Inflammatory macrophage treated with lipopolysaccharide for 1 hour (primary cell): Measurements from ENCODE around the gene NYNRIN.
A peak's percentile ranks its signal among the peaks of the same experiment; 100 is the strongest.

Source experiments
- DNase-seq, 2 donors: peaks; one replicate each; pipeline ENCODE4 v3.0.0-alpha.2; 2020 to 2022

Gene NYNRIN

DNA sequence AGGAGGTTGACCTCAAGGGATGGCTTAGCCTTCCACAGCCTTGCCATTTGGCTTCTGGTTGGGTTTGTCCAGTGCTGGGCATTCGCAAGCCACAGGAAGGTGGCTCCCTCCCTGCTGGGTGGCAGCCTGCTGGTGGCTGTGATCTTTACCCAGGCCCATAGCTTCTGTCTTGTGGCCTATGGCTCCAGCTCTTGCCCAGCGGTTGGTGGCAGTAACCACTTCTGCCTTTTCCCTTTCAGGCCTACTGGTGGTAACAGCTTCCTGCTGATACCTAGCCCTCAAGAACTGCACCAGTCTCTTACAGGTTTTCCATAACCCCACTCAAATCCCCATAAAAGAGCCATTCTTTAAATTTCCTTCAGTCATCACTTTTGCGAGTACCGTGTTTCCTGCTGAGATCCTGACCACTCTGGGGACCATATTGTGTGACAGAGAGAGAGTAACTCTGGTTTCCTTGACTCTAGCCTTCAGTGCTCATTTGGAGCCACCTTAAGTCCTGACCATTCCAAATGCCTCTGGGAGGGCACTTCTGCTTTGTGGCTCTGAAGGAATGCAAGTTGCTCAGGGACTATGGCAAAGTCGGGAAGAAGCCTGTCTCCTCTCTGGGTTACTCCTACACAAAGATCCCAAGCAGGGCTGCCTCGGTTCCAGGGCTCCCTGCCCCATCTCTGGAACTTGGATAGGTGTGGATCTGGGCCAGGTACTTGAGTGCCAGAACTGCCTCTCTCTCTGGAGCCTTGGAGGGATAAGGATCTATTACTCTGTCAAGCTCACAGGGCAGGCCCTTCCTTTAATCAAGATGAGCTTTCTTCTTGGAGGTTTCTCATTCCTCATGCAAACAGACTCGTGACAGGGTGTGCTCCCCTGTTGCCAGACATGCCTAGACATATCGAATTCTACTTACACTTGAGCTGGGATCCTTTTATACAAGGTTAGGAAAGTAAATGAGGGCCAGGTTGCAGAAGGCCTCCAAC, 2.9 kb upstream of the NYNRIN start:
- DNase-seq: peak in 1 of 2 donors; percentile 16

DNA sequence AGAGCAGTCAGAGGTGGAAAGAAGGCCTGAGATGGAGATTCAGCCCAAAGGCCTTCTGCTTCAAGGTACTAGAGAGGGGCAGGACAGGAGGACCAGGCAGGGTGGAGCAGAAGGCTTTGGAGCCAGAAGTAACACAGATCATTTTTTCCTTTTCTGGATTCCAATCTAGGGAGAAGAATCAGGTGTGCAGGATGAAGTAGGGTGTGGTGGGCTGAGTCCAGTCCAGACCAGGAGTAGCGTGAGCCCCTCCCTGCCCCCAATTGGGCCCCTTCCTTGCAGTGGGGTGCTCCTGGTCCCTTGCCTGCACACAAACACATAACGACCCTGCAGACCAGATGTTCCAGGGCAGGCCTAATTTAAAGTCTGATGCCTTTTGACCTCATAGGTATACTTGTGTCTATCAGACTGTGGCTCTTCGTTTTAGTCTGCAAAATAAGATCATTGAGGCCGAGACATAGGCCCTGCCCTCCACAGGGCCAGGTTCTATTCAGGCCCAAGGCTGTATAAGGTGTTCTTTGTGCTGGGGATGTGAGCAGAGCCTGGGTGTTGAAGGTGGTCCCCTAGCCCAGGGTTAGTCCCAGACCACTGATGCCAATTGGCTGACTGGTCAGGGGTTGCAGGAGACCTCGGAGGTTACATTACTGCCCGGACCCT, 1.0 kb upstream of the NYNRIN start:
- DNase-seq: no peak

DNA sequence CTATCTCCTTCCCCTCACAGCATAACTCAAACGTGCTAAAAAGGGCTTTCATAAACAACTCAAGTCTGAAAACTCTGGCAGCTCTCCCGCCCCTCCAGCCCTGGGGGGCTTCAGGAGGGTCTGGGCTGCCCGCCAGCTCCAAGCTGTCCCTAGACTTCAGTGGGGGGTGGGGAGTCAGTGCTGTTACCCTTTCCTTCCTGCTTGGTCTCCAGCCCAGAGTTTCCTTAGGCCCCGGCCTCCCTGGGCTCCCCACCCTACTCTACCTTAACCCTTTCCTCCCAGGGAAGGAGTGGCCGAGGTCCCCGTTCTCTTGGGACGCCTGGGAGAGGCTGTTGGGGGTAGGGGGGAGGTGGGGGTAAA, 530 bp upstream of the NYNRIN start:
- DNase-seq: no peak

DNA sequence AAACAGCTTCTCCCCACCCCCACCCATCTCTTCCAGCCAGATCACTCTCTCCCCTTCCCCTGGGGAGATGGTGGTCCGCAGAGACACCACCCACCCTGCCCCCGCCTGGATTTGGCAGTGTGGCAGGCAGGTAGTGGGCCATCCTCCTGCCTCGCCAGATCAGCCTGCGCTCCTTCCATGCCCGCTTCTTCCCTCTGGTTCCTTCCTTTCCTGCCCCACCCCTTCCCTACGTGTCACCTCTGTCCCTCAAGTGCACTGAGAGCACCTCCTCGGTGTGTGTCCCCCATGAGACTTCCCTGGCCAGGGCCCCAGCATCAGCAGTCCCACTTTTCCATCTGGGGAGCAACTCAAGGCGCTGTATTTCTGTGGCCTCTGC, 632 bp downstream of the NYNRIN start:
- no peak for DNase-seq

DNA sequence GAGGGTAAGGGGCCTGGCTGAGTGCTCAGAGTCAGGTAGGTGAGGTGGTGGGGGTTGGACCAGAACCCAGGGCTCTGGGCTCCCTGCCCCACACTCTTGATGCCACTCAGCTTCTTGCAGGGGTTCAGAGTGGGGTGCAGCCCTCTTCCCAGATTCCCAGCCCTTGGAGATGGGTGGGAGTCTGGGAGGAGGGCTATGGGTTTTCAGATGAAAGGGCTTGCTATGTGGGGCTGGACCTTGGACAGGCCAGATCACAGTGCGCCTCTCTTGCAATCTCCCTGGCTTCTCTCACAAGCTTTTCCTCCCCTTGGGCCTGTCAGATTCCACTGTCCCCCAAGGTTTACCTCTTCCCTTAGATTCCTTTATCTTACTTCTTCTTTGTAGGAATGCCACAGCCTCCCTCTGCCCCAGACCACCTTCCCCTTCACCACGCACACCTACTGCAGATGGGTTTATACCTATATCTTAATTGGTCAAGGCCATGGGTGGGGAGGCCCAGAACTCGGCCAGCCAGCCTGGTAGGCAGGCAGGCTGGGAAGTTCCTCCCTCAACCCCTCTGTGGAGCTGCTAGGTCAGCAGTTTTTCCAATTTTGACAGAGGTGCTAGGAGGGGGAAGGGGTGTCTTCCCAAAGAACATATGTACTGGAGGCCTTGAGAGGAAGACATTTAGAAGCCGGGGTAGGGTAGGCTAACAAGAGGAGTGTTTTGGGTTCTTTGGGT, 1.4 kb downstream of the NYNRIN start:
- DNase-seq: no peak

DNA sequence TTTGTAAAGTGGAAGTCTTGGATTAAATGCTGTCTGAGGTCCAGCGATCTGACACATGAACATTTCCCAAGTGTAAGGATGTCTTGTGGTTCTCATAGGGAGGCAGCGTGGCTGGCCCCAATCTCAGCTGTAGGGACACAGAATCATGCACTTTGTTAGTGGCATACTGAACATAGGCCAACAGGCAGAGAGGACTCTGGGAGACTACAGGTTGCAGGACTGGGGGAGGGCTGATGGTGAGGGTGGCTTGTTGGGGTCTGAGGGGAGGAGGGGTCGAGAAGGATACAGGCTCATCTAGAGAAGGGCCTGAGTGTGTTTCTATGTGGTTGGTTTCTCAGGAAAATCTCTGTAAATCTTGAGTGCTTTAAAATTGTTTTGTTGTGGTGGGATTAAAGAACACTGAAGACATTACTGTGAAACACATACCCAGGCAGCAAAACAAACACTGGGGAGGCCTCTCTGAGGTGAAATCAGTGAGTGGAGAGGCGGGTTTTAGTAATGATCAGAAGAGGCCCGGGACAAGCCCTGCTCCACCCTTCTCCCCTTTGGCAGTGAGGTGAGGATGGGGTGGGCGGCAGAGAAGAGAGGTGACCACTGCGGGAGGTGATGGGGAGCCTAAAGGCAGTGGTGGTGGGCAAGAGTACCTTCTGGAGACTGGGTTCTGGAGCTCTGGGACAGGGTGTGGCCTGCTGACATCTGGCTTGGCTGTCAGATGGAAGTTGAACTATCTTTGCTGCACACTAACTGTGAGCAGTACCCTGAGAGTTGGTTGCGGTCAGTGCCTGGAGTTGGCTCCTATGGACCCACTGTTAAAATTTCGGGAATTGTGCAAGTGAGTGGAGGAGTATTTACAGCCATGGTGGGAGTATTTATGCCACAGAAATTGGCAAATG, 3.3 kb downstream of the NYNRIN start:
- DNase-seq: no peak

DNA sequence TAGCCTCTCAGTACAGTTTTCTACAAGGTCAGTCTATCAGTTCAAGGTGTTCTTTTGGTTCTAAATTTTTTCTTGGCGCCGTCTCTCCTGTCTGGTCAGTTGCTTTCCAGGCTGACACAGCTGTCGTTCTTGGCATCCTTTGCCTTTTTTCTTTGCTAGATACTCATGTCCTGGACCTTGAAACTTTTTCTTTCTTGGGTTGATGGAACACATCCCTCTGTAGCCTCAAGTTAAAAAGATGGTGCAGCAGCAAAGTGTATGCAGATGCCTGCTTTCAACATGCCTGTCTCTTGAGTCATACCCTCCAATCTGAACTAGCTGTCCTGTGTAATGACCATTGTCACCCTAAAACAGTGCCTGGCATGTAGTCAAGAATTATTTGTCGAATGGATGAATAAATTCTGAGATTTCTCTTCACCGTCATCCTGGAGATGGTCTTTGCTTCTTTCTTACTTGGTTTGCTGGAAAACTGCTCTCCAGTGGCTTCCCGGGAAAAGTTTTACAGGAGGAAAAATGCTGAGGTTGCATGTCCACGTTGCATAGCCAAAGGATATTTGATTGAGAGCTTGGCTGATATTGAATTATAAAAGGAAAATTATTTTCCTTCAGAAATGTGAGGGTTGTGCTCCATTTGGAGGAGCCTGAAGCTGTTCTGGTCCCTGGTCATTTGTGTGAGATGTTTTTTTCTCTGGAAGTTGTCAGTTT, 4.6 kb downstream of the NYNRIN start:
- DNase-seq: no peak

DNA sequence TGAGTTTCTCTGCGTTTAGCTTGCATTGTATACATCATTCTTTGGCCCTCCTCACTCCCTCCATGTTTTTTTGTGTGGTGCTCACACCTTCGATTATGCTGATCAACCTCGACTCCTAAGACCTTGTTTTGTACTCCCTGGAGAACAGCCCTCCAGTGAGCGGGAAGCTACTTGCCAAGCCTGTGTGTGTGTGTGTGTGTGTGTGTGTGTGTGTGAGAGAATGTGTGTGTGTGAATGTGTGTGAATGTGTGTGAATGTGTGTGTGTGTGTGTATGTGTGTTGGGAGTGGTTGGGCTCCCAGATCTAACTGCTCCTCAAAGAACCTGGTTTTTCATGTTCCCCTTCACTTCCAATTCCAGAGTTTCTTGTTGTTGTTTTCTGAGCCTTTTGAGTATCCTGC, 6.0 kb downstream of the NYNRIN start:
- no peak for DNase-seq

DNA sequence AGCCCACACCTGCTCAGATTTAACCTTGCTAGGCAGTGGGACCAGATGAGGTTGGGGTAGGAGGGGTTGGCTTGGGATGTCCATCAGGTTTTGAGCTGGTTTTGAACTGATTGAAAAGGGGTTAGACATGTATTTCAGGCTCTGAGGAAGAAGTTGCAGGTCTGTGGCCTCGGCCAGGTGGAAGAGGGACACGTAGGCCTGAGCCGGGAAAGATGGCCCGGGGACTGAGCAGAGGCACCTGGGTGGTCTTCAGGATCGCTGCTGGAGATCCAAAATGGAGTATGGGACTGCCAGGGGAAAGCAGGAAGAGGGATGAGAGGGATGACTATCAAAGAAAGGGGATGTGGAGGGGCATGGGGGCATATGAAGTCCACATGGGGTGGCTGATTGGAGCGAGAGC, 7.6 kb downstream of the NYNRIN start:
- no peak for DNase-seq

DNA sequence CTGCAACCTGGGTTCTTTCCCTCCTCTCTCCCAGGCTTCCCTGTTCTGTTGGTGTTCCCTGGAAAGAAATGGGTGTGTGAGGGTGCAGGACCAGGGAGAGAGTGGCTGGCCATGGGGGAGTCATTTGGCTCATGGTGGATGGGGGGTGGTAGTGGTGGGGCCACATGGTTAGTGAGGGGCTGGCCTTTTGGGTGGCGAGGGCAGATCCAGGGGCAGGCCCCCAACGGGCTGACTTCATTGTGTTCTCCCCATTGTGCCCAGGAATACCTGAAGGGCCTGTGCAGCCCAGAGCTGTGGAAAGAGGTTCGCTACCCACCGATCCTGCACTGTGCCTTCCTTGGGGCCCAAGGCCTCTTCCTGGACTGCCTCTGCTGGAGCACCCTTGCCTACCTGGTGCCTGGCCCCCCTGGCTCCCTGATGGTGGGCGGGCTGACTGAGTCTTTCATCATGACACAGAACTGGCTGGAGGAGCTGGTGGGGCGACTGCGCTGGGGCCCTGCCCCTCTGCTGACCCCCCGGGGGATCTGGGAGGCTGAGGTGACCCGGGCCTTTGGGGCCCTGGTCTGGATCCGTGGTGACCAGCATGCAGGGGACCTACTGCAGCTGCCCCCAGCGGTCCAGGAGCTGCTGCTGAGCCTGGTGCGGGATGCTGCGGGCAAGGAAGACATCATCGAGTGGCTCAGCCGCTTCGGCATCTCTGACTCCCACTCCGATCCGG, 9.0 kb downstream of the NYNRIN start:
- no peak for DNase-seq

DNA sequence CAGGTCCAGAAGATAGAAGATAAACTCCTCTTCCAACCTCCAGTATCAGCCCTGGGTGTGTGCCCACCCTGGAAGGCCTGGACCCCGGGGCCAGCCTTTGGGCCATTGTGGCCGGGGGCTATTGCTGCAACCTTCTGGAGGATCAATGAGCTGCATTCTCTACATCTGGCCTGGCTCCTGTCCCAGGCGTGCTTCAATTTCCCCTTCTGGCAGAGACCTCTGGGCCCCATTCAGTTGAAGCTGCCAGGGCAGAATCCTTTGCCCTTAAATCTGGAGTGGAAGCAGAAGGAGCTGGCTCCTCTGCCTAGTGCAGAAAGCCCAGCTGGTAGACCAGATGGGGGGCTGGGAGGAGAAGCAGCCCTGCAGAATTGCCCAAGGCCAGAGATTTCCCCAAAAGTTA, 10.0 kb downstream of the NYNRIN start:
- DNase-seq: no peak

DNA sequence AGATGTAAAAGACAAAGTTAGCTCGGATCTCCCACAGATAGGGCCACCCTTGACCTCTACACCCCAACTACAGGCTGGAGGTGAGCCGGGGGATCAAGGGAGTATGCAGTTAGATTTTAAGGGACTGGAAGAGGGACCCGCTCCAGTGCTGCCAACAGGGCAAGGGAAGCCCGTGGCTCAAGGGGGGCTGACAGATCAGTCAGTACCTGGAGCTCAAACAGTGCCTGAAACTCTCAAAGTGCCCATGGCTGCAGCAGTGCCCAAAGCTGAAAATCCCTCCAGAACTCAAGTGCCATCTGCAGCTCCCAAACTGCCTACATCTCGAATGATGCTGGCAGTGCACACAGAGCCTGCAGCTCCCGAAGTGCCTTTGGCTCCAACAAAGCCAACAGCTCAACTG, 10.4 kb downstream of the NYNRIN start:
- no peak for DNase-seq

DNA sequence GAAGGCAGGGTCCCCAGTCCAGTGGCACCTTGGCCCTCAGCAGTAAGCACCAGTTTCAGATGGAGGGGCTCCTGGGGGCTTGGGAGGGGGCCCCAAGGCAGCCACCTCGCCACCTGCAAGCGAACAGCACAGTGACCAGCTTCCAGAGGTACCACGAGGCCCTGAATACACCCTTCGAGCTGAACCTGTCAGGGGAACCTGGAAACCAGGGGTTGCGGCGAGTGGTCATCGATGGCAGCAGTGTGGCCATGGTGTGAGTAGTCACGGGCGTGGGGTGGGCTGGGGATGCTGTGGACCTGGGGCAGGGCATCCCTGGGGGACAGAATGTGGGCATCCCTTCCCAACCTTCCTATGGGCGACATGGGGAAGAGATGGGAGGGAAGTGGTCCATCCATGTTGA, 11.2 kb downstream of the NYNRIN start:
- no peak for DNase-seq

DNA sequence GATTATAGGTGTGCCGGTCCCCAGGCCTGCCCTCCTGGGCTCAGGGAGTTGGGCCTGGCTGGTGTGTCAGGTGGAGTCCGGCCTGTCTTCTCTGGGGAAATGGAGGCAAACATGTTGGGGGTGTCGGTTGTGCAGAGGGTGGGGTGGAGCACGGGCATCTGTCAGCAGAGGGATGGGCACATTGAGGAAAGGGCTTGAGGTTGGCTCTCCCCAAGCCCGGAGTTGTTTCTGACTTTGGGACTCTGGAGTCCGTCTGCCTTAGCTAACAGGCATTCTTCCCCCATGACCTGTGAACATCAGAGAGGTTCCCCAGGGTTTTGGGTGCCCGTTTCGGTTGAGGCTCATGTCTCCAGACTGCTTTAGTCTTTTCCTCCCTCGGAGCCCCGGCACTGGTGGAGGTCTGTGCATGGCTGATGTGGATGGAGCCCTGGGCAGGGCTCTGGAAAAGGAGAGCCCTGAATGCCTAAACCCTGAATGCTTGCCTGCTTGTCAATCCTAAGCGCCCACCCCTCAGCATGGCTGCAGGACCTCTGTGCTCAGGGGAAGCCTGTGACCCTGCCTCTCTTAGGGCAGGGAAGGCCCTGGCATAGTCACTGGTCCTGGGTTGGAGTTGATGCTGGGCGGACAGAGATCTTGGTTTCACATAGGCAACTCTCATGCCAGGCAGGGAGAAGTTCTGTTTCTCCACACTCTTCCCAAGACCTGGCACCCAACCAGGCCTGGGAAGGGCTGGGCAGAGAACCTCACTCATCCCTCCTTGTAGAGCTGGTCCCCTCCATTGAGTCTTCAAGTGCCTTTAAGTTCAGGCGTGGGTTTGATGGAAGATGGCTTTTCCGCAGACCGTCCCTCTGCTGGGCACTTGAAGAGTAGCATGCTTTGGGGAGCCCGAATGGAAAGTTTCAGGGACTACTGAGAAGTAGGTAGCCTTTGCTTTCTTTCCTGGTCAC, 12.9 kb downstream of the NYNRIN start:
- peak; percentile 33 to 69 for DNase-seq

DNA sequence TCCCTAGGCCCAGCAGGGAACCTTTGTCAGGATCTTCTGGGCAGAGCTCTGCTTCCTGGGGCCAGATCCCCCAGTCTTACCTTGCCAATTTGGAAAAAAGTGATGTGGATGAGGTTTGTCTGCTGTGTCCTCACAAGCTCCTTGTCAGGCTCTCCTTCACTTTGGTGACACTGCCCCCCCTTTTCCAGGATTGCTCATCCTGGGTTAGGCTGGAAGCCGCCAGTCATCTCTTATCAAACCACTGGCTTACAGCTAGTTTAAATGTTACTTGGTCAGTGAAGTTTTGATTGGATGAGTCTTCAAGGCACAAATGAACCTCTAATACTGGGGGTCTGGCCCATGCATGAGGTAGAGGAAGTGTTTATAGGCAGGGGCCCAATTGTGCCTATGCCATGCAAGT, 15.3 kb downstream of the NYNRIN start:
- no peak for DNase-seq

DNA sequence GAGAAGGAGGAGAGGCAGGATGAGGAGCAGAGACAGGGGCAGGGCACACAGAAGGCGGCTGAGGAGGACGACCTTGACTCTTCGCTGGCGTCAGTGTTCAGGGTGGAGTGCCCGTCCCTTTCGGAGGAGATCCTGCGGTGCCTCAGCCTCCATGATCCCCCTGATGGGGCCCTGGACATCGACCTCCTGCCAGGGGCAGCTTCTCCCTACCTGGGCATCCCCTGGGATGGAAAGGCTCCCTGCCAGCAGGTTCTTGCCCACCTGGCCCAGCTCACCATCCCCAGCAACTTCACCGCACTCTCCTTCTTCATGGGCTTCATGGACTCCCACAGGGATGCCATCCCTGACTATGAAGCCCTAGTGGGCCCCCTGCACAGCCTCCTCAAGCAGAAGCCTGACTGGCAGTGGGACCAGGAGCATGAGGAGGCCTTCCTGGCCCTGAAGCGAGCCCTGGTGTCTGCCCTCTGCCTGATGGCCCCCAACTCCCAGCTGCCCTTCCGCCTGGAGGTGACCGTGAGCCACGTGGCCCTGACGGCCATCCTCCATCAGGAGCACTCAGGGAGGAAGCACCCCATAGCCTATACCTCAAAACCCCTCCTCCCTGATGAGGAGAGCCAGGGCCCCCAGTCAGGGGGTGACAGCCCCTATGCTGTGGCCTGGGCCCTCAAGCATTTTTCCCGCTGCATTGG, 16.1 kb downstream of the NYNRIN start:
- no peak for DNase-seq

DNA sequence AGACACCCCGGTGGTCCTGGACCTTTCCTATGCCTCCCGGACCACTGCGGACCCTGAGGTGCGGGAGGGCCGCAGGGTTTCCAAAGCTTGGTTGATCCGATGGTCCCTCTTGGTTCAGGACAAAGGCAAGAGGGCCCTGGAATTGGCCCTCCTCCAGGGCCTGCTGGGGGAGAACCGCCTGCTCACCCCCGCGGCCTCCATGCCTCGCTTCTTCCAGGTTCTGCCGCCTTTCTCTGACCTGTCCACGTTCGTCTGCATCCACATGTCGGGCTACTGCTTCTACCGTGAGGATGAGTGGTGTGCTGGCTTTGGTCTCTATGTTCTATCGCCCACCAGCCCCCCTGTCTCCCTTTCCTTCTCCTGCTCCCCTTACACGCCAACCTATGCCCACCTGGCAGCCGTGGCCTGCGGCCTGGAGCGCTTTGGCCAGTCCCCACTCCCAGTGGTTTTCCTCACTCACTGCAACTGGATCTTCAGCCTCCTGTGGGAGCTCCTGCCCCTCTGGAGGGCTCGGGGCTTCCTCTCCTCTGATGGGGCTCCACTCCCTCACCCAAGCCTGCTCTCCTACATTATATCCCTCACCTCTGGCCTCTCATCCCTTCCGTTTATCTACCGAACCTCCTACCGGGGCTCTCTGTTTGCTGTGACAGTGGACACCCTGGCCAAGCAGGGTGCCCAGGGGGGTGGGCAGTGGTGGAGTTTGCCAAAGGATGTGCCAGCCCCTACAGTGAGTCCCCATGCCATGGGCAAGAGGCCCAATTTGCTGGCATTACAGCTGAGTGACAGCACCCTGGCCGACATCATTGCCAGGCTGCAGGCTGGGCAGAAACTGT, 16.8 kb downstream of the NYNRIN start:
- DNase-seq: no peak

DNA sequence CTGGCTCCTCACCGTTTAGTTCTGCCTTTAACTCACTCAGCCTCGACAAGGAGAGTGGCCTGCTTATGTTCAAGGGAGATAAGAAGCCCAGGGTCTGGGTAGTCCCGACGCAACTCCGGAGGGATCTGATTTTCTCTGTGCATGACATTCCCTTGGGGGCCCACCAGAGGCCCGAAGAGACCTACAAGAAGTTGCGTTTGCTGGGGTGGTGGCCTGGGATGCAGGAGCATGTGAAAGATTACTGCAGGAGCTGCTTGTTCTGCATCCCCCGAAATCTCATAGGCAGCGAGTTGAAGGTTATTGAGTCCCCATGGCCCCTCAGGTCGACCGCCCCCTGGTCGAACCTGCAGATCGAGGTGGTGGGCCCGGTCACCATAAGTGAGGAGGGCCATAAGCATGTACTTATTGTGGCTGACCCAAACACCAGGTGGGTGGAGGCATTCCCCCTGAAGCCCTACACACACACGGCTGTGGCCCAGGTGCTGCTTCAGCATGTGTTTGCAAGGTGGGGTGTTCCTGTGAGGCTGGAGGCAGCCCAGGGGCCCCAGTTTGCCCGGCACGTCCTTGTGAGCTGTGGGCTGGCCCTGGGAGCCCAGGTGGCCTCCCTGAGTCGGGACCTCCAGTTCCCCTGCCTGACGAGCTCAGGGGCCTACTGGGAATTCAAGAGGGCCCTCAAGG, 17.6 kb downstream of the NYNRIN start:
- DNase-seq: no peak
